Measurements from ENCODE around the gene ENGASE.

Gene ENGASE

DNA sequence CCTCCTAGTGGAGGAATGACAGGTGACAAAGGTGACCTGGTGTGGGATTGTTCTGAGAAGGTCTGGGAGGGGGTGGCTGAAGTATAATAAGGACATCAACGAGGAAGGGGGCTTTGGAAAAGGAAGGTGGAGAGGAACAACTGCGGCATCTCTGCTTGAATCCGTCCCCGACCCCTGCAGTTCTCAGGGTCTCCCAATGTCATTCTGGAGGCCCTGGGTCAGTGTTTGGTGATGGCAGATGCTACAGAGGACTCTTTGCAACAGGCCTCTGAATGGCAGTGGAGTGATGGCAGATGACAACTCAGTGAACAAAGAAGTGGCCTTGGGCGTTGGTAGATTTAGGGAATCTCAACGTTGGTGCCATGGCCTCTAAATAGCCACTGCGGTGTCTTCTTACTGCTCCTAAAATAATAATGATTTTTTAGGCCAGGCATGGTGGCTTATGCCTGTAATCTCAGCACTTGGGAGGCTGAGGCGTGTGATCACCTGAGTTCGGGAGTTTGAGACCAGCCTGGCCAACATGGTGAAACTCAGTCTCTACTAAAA lies 1.3 kb downstream of the ENGASE start:
- Mint-ChIP-seq H3K27ac (peak overlapping the region; percentile 89), H3K27me3 (no peaks in the 10 kb centered on the region), H3K36me3 (ENCODE audit: low read depth) (peaks cover 38% of the 10 kb centered on the region), H3K4me3 (peak overlapping the region; percentile 89), H3K4me1 (ENCODE audit: low read depth) (peaks cover 17% of the 10 kb centered on the region), H3K9me3 (no peaks in the 10 kb centered on the region)
- no peak for DNase-seq

GRCh38 chr17:79077587-79077986 lies 3.0 kb downstream of the ENGASE start:
- Mint-ChIP-seq H3K4me1 (ENCODE audit: low read depth) (peaks cover 17% of the 10 kb centered on the region), H3K36me3 (ENCODE audit: low read depth) (peaks cover 49% of the 10 kb centered on the region), H3K27ac (no peak overlapping the region), H3K9me3 (no peaks in the 10 kb centered on the region), H3K27me3 (no peaks in the 10 kb centered on the region), H3K4me3 (no peak overlapping the region)
- DNase-seq = no peak

- Mint-ChIP-seq H3K4me3 (no peak overlapping the region), H3K27ac (peak overlapping the region; percentile 18), H3K27me3 (no peaks in the 10 kb centered on the region), H3K4me1 (ENCODE audit: low read depth) (peaks cover 17% of the 10 kb centered on the region), H3K36me3 (ENCODE audit: low read depth) (peaks cover 55% of the 10 kb centered on the region), H3K9me3 (no peaks in the 10 kb centered on the region)
- no peak for DNase-seq
Measured at GRCh38 chr17:79078476-79079190, 4.0 kb downstream of the ENGASE start.

DNA sequence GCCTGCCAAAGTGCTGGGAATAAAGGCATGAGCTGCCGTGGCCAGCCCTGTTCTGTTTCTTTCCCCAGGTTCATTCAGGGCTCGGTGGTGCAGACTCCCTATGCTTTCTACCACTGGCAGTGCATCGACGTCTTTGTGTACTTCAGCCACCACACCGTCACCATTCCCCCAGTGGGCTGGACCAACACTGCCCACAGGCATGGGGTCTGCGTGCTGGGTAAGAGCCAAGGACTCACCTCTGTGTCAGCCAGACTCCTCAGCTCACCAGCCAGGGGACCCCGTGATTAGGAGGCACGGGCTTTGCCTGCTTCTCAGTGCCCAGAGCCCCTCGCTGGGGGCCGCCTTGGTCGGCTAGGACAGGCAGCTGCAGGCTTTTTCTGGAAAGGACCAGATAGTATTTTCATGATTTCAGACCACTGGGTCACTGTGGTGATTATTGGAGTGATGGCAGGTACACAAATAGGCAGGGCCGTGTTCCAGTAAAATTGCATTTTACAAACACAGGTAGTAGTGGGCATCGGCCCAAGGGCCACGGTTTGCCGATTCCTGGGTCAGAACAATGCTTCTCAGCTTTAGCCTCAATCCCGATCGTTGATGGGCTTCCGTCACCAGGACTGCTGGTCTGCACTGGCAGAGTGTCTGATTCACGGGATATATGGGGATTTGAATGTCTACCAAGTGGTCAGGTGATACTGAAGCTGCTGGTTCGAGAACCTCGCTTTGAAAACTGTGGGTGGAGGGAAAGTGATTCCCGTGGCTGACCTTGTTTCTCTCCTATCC lies 5.0 kb downstream of the ENGASE start:
- peaks cover 63% of the 10 kb centered on the region for H3K36me3 Mint-ChIP-seq (ENCODE audit: low read depth)
- H3K4me1 Mint-ChIP-seq (ENCODE audit: low read depth) = peaks cover 17% of the 10 kb centered on the region
- DNase-seq = no peak
- H3K27ac Mint-ChIP-seq = no peak overlapping the region
- H3K9me3 Mint-ChIP-seq = no peaks in the 10 kb centered on the region
- no peak overlapping the region for H3K4me3 Mint-ChIP-seq
- no peaks in the 10 kb centered on the region for H3K27me3 Mint-ChIP-seq

- no peak for DNase-seq
- Mint-ChIP-seq H3K27me3 (no peaks in the 10 kb centered on the region), H3K9me3 (no peaks in the 10 kb centered on the region), H3K4me3 (no peak overlapping the region), H3K27ac (no peak overlapping the region), H3K36me3 (ENCODE audit: low read depth) (peaks cover 69% of the 10 kb centered on the region), H3K4me1 (ENCODE audit: low read depth) (peaks cover 15% of the 10 kb centered on the region)
Measured at GRCh38 chr17:79080349-79080748, 5.7 kb downstream of the ENGASE start.

DNA sequence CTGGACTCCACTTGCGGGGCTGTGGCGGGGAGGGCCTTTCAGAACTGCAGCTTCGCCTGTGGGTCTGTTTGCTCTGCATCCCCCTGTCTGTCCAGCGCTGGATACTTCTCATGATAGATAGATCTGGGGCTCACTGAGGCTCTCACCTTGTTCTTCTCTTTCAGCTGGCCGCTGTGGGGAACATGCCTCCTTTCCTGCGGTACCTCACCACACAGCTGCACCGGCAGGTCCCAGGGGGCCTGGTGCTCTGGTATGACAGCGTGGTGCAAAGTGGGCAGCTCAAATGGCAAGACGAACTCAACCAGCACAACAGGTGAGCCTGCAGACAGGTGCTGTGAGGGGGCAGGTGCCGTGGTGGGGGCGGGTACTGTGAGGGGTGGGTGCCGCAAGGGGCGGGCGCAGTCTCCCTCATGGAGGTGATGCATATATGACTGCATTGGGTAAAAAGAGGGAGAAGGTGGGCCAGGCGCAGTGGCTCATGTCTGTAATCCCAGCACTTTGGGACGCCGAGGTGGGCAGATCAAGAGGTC lies 6.2 kb downstream of the ENGASE start:
- no peaks in the 10 kb centered on the region for H3K9me3 Mint-ChIP-seq
- DNase-seq = no peak
- peaks cover 71% of the 10 kb centered on the region for H3K36me3 Mint-ChIP-seq (ENCODE audit: low read depth)
- no peaks in the 10 kb centered on the region for H3K27me3 Mint-ChIP-seq
- no peak overlapping the region for H3K4me3 Mint-ChIP-seq
- no peak overlapping the region for H3K27ac Mint-ChIP-seq
- H3K4me1 Mint-ChIP-seq (ENCODE audit: low read depth) = peaks cover 11% of the 10 kb centered on the region

DNA sequence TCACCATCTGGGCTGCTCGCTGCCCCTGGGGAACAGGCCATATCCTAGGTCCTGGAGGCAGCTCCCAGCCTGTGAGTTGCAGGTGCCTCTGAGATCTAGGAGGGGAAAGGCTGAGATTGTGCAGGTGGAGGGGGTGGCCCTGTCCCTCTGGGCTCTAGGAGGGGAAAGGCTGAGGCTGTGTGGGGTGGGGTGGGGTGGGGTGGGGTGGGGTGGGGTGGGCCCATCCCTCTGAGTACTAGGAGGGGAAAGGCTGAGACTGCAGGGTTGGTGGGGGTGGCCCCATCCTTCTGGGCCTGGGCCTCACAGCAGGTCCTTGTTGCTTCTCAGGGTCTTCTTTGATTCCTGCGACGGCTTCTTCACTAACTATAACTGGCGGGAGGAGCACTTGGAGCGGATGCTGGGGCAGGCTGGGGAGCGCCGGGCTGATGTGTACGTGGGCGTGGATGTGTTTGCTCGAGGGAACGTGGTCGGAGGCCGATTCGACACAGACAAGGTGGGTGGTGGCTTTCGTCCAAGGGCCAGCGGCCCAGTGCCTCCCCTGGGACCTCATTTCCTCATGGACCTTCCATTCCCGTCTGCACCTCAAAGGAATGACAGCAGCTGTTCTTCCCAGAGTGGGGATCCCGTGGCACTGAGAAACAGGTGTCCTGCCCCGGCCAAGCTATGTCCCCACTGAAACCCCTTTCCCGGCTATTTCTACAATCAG lies 7.1 kb downstream of the ENGASE start:
- DNase-seq = no peak
- H3K27me3 Mint-ChIP-seq = no peaks in the 10 kb centered on the region
- no peak overlapping the region for H3K27ac Mint-ChIP-seq
- no peak overlapping the region for H3K4me3 Mint-ChIP-seq
- H3K9me3 Mint-ChIP-seq = no peaks in the 10 kb centered on the region
- H3K4me1 Mint-ChIP-seq (ENCODE audit: low read depth) = peaks cover 2% of the 10 kb centered on the region
- H3K36me3 Mint-ChIP-seq (ENCODE audit: low read depth) = peaks cover 80% of the 10 kb centered on the region

DNA sequence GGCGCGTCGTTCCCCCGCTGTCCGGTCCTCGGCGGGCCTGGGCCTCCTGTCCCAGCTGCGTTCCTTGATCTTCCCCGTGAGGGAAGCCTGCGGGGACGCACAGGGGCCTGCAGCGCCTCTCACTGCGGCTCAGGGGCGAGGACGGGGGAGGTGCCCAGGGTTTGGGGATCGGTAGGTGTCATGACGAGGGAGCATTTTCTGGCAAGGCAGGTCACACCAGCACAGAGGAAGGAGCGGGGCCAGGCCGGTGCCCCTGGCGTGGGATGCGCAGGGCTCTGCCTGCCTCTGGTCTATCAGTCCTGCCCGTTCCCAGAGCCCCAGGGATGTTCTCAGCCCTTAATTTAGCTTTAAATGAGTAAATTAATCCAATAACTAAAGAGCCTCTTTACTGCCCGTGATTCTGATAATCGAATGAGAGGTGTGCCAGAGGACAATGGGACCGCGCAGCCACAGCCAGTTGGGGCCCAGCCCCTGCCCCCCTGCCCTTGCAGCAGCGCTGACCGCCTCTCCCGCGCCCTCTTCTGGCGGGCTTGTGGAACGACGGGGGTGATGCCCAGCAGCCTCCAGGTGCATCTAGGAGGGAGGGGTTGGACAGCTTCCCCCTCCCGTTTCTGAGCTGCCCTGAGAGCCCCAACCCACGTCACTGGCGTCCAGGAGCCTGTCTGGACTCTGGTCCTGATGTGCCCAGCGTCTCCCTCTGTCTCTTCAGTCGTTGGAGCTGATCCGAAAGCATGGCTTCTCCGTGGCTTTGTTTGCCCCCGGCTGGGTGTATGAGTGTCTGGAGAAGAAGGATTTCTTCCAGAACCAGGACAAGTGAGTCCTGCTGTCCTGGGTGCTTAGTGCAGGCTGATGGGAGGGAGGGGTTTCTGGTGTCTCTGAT lies 7.9 kb downstream of the ENGASE start:
- DNase-seq = peak; percentile 61
- Mint-ChIP-seq H3K9me3 (no peaks in the 10 kb centered on the region), H3K27me3 (no peaks in the 10 kb centered on the region), H3K4me1 (ENCODE audit: low read depth) (no peaks in the 10 kb centered on the region), H3K4me3 (no peak overlapping the region), H3K36me3 (ENCODE audit: low read depth) (peaks cover 83% of the 10 kb centered on the region), H3K27ac (no peak overlapping the region)

DNA sequence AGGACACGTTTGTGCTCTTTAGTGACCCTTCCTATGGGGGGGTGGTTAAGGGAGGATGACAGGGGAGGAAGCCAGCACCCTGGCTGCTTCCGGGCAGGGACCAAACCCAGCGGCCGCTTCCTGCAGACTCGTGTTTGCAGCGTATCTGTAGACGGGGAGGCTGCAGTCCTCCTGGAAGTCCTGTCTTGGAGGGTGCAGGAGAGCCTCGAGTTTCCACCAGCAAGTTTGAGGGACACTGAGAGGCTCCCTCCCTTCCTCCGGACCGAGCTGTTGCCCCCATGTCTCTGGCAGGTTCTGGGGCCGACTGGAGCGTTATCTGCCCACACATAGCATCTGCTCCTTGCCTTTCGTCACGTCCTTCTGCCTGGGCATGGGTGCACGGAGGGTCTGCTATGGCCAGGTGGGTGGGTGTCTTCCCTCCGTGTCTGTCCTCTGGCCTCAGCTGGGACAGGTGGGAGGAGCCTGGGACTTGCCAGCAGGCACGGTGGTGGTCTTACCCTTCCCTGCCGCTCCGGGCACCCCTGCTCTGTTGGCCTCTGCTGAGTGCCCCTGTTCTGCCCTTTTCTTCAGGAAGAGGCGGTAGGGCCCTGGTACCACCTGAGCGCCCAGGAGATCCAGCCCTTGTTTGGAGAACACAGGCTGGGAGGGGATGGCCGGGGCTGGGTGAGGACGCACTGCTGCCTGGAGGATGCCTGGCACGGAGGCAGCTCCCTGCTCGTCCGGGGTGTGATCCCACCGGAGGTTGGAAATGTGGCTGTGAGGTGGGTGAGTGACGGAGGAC lies 8.8 kb downstream of the ENGASE start:
- H3K27ac Mint-ChIP-seq = no peak overlapping the region
- H3K4me1 Mint-ChIP-seq (ENCODE audit: low read depth) = no peaks in the 10 kb centered on the region

DNA sequence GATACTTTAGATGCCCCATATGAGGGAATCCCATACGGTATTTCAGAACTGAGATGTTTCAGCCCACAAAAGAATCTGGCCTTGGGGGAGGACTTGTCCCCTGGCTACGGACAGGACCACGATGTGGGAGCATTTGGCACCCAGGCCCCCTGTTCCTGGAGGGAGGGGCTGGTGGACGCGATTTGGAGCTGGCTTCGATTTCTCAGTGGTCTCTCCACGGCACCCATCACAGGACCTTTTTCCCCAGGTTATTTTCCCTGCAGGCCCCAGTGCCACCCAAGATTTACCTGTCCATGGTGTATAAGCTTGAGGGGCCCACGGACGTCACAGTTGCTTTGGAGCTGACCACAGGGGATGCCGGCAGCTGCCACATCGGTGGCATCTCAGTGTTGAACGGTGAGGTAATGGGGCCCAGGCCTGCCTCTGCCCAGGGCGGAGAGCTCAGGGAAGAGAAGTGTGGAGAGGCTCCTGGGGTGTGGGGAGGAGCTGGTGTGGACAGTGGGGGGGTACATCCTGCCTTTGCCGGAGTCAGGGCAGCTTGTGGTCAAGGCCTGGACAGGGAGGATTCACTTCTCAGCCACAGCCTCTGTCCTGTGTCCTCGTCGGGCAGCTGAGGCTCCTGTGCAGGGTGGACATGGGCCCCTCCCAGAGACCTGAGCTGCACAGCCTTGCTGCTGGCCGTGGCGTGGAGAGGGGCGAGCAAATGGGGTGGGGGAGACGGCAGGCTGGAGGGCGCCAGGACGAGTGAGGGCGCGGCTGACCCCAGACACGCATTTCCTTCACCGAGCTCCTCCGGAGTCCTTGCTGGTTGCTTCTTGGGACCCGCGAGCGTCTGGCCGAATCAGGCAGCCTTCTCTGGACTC lies 9.9 kb downstream of the ENGASE start:
- H3K4me1 Mint-ChIP-seq (ENCODE audit: low read depth) = no peaks in the 10 kb centered on the region
- DNase-seq = no peak
- H3K4me3 Mint-ChIP-seq = no peak overlapping the region
- no peaks in the 10 kb centered on the region for H3K27me3 Mint-ChIP-seq
- no peak overlapping the region for H3K27ac Mint-ChIP-seq
- peaks cover 71% of the 10 kb centered on the region for H3K36me3 Mint-ChIP-seq (ENCODE audit: low read depth)
- no peaks in the 10 kb centered on the region for H3K9me3 Mint-ChIP-seq

More for the DNA sequence above, 8.8 kb downstream of the ENGASE start:
- DNase-seq = no peak
- no peaks in the 10 kb centered on the region for H3K9me3 Mint-ChIP-seq
- no peaks in the 10 kb centered on the region for H3K27me3 Mint-ChIP-seq
- peaks cover 82% of the 10 kb centered on the region for H3K36me3 Mint-ChIP-seq (ENCODE audit: low read depth)
- no peak overlapping the region for H3K4me3 Mint-ChIP-seq

DNA sequence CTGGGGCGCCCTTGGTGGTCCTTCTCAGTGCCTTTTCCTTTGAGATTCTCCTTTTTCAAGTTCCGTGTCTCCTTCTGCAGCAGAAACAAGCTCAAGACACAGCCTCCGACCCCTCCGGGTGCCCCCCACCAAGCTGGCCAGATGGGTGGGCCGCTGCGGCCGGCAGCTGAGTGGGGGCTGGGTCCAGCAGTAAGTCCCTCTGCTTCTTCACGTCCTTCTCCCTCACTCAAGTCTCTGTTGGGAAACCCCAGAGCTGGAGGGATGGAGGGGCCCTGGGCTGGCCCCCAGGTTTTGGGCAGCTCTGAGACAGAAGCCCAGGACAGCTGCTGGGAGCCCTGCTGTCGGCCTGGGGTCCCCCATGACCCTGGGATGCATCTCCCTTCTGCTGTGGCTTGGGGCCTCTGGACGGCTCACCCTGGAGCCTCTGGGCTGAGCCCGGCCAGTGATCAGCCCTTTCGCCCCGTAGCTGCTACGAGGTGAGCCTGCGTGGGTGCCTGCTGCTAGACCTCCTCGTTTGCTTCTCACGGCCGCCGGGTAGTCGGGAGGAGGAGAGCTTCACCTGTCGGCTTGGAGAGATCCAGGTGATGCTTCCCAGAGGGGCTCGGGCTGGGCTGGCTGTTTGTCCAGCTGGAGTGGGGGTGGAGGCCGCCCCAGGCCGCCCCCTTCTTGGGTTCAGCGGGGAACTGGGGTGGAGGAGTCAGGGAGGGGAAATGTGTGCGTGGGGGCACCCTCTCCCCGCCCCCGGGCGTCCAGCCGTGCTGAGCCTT lies 10.7 kb downstream of the ENGASE start:
- H3K9me3 Mint-ChIP-seq = no peaks in the 10 kb centered on the region
- peaks cover 62% of the 10 kb centered on the region for H3K36me3 Mint-ChIP-seq (ENCODE audit: low read depth)
- H3K4me1 Mint-ChIP-seq (ENCODE audit: low read depth) = no peaks in the 10 kb centered on the region
- no peak overlapping the region for H3K27ac Mint-ChIP-seq
- no peak for DNase-seq
- H3K27me3 Mint-ChIP-seq = no peaks in the 10 kb centered on the region
- H3K4me3 Mint-ChIP-seq = no peak overlapping the region
